Left ventricle myocardium inferior (tissue), 1 donor: ENCODE data around the gene C14orf132. TPM values are rescaled to one million over a fixed set of nuclear protein-coding genes. Genes with fewer than 3 reads are reported as not detected.
"Not testable (repeated sequence)": the region's sequence is repeated elsewhere in the genome, so short reads cannot be mapped to it uniquely, and the experiment has no call there.

Experiments used
- DNase-seq: peaks from one replicate; pipeline ENCODE4 v3.0.0-alpha.2; 2020
- H3K27ac ChIP-seq: fragments of 200-600 bp; replicated peaks from 2 replicates; pipeline ENCODE4 v1.8.0; 2021
- H3K27me3 ChIP-seq: fragments of 200-600 bp; 2 replicates; pipeline ENCODE4 v1.8.0; 2021; ENCODE audit warnings: low read depth
- H3K36me3 ChIP-seq: fragments of 200-600 bp; 2 replicates; pipeline ENCODE4 v1.8.0; 2021
- H3K4me1 ChIP-seq: fragments of 200-600 bp; 2 replicates; pipeline ENCODE4 v1.8.0; 2021
- H3K4me3 ChIP-seq: fragments of 200-600 bp; 2 replicates; pipeline ENCODE4 v1.8.0; 2021; ENCODE audit warnings: mild to moderate bottlenecking, moderate library complexity
- H3K9me3 ChIP-seq: fragments of 200-600 bp; replicated peaks from 2 replicates; pipeline ENCODE4 v1.8.0; 2021
- CTCF ChIP-seq: fragments of 200-600 bp; IDR thresholded peaks from 2 replicates; pipeline ENCODE4 v1.8.0; 2021; ENCODE audit warnings: antibody characterized with exemption, mild to moderate bottlenecking, borderline replicate concordance
- intact Hi-C: fragments of 100-400 bp; cut with micrococcal nuclease; formaldehyde crosslinking; loops from one replicate; pipeline ENCODE4 v1.11.0; 2022
- total RNA-seq: library from RNA; stranded (reverse); fragmentation: NEBNext Ultra II Directional; extraction: Animal tissue kit (Norgen Biotek cat#: 25700); gene quantifications from one replicate; pipeline ENCODE4 v1.2.1, GENCODE V29; 2021
- donor health status: DM: no; HTN: yes; CAD: no; lungs with severe emphysema.

Gene C14orf132
- total RNA-seq, 1 donor from 2014 or later = 4.8 TPM

- intact Hi-C loops = no loop called here
- Histone ChIP-seq H3K27me3 (peaks cover 47% of the 10 kb centered on the region), H3K36me3 (no peaks in the 10 kb centered on the region), H3K9me3 (peaks cover 3% of the 10 kb centered on the region), H3K4me3 (no peak overlapping the region), H3K4me1 (no peaks in the 10 kb centered on the region), H3K27ac (no peak overlapping the region)
- no peak for DNase-seq
- TF ChIP-seq CTCF = no peak
Observed at GRCh38 chr14:96067985-96068930, 29.1 kb downstream of the C14orf132 start.

- DNase-seq = no peak
- H3K27ac ChIP-seq = no peak overlapping the region
- peaks cover 39% of the 10 kb centered on the region for H3K27me3 ChIP-seq
- no peak for TF ChIP-seq CTCF
- intact Hi-C loops = no loop called here
- H3K4me3 ChIP-seq = no peak overlapping the region
- no peaks in the 10 kb centered on the region for H3K36me3 ChIP-seq
- no peaks in the 10 kb centered on the region for H3K4me1 ChIP-seq
- H3K9me3 ChIP-seq = peaks cover 11% of the 10 kb centered on the region
Observed at GRCh38 chr14:96069421-96069820, 30.3 kb downstream of the C14orf132 start.

GRCh38 chr14:96071561-96071960, 32.4 kb downstream of the C14orf132 start:
- Histone ChIP-seq H3K4me1 (no peaks in the 10 kb centered on the region), H3K27ac (no peak overlapping the region), H3K27me3 (peaks cover 17% of the 10 kb centered on the region), H3K4me3 (no peak overlapping the region), H3K9me3 (peaks cover 11% of the 10 kb centered on the region), H3K36me3 (no peaks in the 10 kb centered on the region)
- TF ChIP-seq CTCF = no peak
- DNase-seq = no peak
- intact Hi-C loops = no loop called here

GRCh38 chr14:96072076-96072475, 32.9 kb downstream of the C14orf132 start:
- Histone ChIP-seq H3K27me3 (peaks cover 17% of the 10 kb centered on the region), H3K36me3 (no peaks in the 10 kb centered on the region), H3K4me3 (no peak overlapping the region), H3K4me1 (no peaks in the 10 kb centered on the region), H3K9me3 (peaks cover 11% of the 10 kb centered on the region), H3K27ac (no peak overlapping the region)
- no peak for TF ChIP-seq CTCF
- no peak for DNase-seq
- intact Hi-C loops = no loop called here

GRCh38 chr14:96072746-96073145, 33.6 kb downstream of the C14orf132 start:
- Histone ChIP-seq H3K27me3 (peaks cover 20% of the 10 kb centered on the region), H3K4me1 (no peaks in the 10 kb centered on the region), H3K9me3 (peaks cover 11% of the 10 kb centered on the region), H3K4me3 (no peak overlapping the region), H3K36me3 (no peaks in the 10 kb centered on the region), H3K27ac (no peak overlapping the region)
- intact Hi-C loops = no loop called here
- DNase-seq = no peak
- no peak for TF ChIP-seq CTCF

GRCh38 chr14:96073260-96074039, 34.3 kb downstream of the C14orf132 start:
- intact Hi-C loops, H3K36me3 ChIP-seq, DNase-seq, H3K4me3 ChIP-seq, H3K4me1 ChIP-seq, H3K27ac ChIP-seq: not testable (repeated sequence)
- peaks cover 27% of the 10 kb centered on the region for H3K27me3 ChIP-seq
- peaks cover 11% of the 10 kb centered on the region for H3K9me3 ChIP-seq
